A549 (cell line): ENCODE results near the gene STRN4.

ENCODE experiments used
- EP300 ChIP-seq, 2 experiments: fragments of >200 bp; sonication (Bioruptor Twin); formaldehyde crosslinking; IDR thresholded peaks; 2 replicates in 1 of 2; 3 replicates in 1 of 2; pipeline ENCODE4 v1.6.1; 2016 to 2017
- JUN ChIP-seq, 2 experiments: fragments of >200 bp; sonication (Bioruptor Twin); formaldehyde crosslinking; IDR thresholded peaks; 2 replicates in 1 of 2; 3 replicates in 1 of 2; pipeline ENCODE4 v1.6.1; 2016 to 2017
- TF ChIP-seq, protein P1 (sequence below): fragments of >200 bp; sonication (Bioruptor Twin); formaldehyde crosslinking; IDR thresholded peaks from 3 replicates; pipeline ENCODE4 v1.5.1; 2016

DNA sequence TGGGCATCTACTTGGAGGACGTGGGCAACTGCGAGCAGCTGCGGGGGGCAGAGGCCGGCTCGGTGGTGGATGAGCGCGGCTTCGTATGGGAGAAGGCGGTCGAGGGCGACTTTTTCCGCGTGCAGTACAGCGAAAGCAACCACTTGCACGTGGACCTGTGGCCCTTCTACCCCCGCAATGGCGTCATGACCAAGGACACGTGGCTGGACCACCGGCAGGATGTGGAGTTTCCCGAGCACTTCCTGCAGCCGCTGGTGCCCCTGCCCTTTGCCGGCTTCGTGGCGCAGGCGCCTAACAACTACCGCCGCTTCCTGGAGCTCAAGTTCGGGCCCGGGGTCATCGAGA is 10.3 kb upstream of the STRN4 start:
- TF ChIP-seq, protein P1, sequence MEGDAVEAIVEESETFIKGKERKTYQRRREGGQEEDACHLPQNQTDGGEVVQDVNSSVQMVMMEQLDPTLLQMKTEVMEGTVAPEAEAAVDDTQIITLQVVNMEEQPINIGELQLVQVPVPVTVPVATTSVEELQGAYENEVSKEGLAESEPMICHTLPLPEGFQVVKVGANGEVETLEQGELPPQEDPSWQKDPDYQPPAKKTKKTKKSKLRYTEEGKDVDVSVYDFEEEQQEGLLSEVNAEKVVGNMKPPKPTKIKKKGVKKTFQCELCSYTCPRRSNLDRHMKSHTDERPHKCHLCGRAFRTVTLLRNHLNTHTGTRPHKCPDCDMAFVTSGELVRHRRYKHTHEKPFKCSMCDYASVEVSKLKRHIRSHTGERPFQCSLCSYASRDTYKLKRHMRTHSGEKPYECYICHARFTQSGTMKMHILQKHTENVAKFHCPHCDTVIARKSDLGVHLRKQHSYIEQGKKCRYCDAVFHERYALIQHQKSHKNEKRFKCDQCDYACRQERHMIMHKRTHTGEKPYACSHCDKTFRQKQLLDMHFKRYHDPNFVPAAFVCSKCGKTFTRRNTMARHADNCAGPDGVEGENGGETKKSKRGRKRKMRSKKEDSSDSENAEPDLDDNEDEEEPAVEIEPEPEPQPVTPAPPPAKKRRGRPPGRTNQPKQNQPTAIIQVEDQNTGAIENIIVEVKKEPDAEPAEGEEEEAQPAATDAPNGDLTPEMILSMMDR: no peak
- TF ChIP-seq JUN (IDR thresholded peaks at IDR 0.05): no peak
- TF ChIP-seq EP300 (IDR thresholded peaks at IDR 0.05): no peak
